NCI-H82 (cell line): Measurements from ENCODE around the gene ABCB11.

Experiments
- DNase-seq: peaks from one replicate; lab custom pipeline; 2025; lab: John Stamatoyannopoulos, UW

ABCB11 gene

GRCh38 chr2:168974428-168974827 lies 56.7 kb downstream of the ABCB11 start:
- no peak for DNase-seq

- no peak for DNase-seq
Measured at GRCh38 chr2:168971261-168971660, 59.9 kb downstream of the ABCB11 start.

- DNase-seq, result no peak
Measured at GRCh38 chr2:168970711-168971233, 60.4 kb downstream of the ABCB11 start.

- no peak for DNase-seq
Measured at GRCh38 chr2:168969865-168970264, 61.3 kb downstream of the ABCB11 start.

- DNase-seq, result no peak
Measured at GRCh38 chr2:168968342-168968741, 62.8 kb downstream of the ABCB11 start.

GRCh38 chr2:168964251-168964807 lies 66.8 kb downstream of the ABCB11 start:
- no peak for DNase-seq

GRCh38 chr2:168962636-168963035 lies 68.5 kb downstream of the ABCB11 start:
- DNase-seq, result no peak

GRCh38 chr2:168961450-168962229 lies 69.5 kb downstream of the ABCB11 start:
- peak; percentile 85 for DNase-seq

GRCh38 chr2:168956392-168956791 lies 74.7 kb downstream of the ABCB11 start:
- no peak for DNase-seq

GRCh38 chr2:168955321-168955720 lies 75.8 kb downstream of the ABCB11 start:
- no peak for DNase-seq

GRCh38 chr2:168954256-168954655 lies 76.9 kb downstream of the ABCB11 start:
- DNase-seq, result no peak

GRCh38 chr2:168952424-168952823 lies 78.7 kb downstream of the ABCB11 start:
- no peak for DNase-seq

GRCh38 chr2:168951871-168952270 lies 79.3 kb downstream of the ABCB11 start:
- DNase-seq, result no peak

- no peak for DNase-seq
Measured at GRCh38 chr2:168949324-168949723, 81.8 kb downstream of the ABCB11 start.

GRCh38 chr2:168948621-168949212 lies 82.4 kb downstream of the ABCB11 start:
- peak; percentile 38 for DNase-seq

- no peak for DNase-seq
Measured at GRCh38 chr2:168945508-168945907, 85.6 kb downstream of the ABCB11 start.

GRCh38 chr2:168944065-168944464 lies 87.1 kb downstream of the ABCB11 start:
- peak; percentile 26 for DNase-seq

GRCh38 chr2:168941297-168941696 lies 89.8 kb downstream of the ABCB11 start:
- DNase-seq, result no peak

GRCh38 chr2:168939918-168940317 lies 91.2 kb downstream of the ABCB11 start:
- no peak for DNase-seq

GRCh38 chr2:168939061-168939460 lies 92.1 kb downstream of the ABCB11 start:
- no peak for DNase-seq

GRCh38 chr2:168935810-168936581 lies 95.1 kb downstream of the ABCB11 start:
- no peak for DNase-seq

- DNase-seq, result no peak
Measured at GRCh38 chr2:168934826-168935225, 96.3 kb downstream of the ABCB11 start.
